ENCODE measurements around the gene INPP4B. TPM values are rescaled to one million over a fixed set of nuclear protein-coding genes. Genes with fewer than 3 reads are reported as not detected.
A peak's percentile ranks its signal among the peaks of the same experiment; 100 is the strongest.

Gene INPP4B
- total RNA-seq, 1 experiment from 2014 or later = 0.07 TPM

DNA sequence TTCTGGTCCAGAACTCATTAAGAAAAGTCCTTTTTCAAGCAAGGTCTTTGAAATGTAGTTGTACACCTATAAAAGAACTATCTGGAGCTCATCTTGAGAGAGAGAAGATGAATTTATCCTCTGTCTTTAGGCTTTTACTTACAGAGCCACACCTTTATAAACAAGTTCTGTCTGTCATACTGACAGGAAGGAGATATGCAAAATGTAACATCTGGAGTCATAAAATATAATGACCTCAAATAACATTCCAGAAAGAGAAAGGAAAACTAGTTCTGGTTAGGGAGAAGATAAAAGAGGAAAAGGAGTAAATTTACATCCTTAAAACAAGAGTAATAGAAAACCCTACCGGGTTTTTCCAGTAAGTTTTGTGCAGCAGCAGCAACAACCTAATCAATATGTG, 1.3 kb downstream of the INPP4B start:
- Histone ChIP-seq H3K18ac (ENCODE audit: insufficient read length, low read depth, low read length) (no peak overlapping the region), H4K8ac (replicated peaks; ENCODE audit: insufficient read length, low read depth, low read length) (no peak overlapping the region), H2BK15ac (ENCODE audit: low read depth, low read length) (no peak overlapping the region), H3K9me3 (ENCODE audit: control insufficient read depth, low read depth, low read length) (no peaks in the 10 kb centered on the region), H3T11ph (ENCODE audit: low read length) (no peak overlapping the region), H3K23me2 (ENCODE audit: insufficient read length, low read depth, low read length, poor library complexity, severe bottlenecking) (peaks cover 16% of the 10 kb centered on the region), H3K4ac (ENCODE audit: low read depth, low read length) (no peak overlapping the region), H2BK12ac (ENCODE audit: insufficient read length, low read depth, low read length) (no peak overlapping the region), H4K5ac (ENCODE audit: insufficient read length, low read depth, low read length) (no peak overlapping the region), H4K20me1 (ENCODE audit: control insufficient read depth, insufficient read depth, insufficient read length) (no peaks in the 10 kb centered on the region), H2BK5ac (ENCODE audit: insufficient read length, low read length) (no peak overlapping the region), H3K56ac (ENCODE audit: insufficient read length, low read depth, low read length) (no peak overlapping the region), H2AFZ (ENCODE audit: low read length) (no peak overlapping the region), H3K14ac (ENCODE audit: insufficient read depth, low read length) (no peak overlapping the region), H3K27ac (ENCODE audit: insufficient read length, low read depth, low read length) (no peak overlapping the region), H2BK120ac (ENCODE audit: low read depth, low read length, poor library complexity, severe bottlenecking) (no peak overlapping the region), H3K4me2 (ENCODE audit: insufficient read depth, insufficient read length, low read length) (no peak overlapping the region), H3K23ac (ENCODE audit: insufficient read length, low read depth, low read length) (no peak overlapping the region), H3K27me3 (ENCODE audit: insufficient read depth, low read length) (peaks cover 25% of the 10 kb centered on the region; the same call in 1 of the 2 replicates), H3K79me1 (ENCODE audit: insufficient read depth, low read depth, low read length, poor library complexity, severe bottlenecking) (no peaks in the 10 kb centered on the region), H3K9ac (ENCODE audit: extremely low read depth, insufficient read length, low read length) (no peak overlapping the region), H4K91ac (ENCODE audit: insufficient read length, low read depth, low read length) (no peak overlapping the region), H2AK5ac (ENCODE audit: insufficient read length, low read length) (no peak overlapping the region), H3K4me1 (ENCODE audit: insufficient read depth, low read length) (no peaks in the 10 kb centered on the region), H3K79me2 (ENCODE audit: insufficient read depth, low read length) (no peaks in the 10 kb centered on the region), H2BK20ac (ENCODE audit: low read depth, low read length, poor library complexity, severe bottlenecking) (no peak overlapping the region)
- H3K36me3 Mint-ChIP-seq (ENCODE audit: insufficient read depth in 1 of 3, low read depth in 3 of 3) = no peaks in the 10 kb centered on the region
- H3K27me3 Mint-ChIP-seq (ENCODE audit: low read depth) = peaks cover 63% of the 10 kb centered on the region
- TF ChIP-seq CTCF (conservative IDR thresholded peaks at IDR 0.05) = no peak
- no peak for DNase-seq
- H3K4me1 Mint-ChIP-seq = peaks cover 4 to 5% of the 10 kb centered on the region in 2 experiments; a peak in 3 of 4 replicates
- no peak overlapping the region for H3K27ac Mint-ChIP-seq
- no CpG with 5 or more reads among the region's 1 CpG for WGBS (ENCODE audit: extremely low coverage, insufficient read length, low lambda C conversion rate)
- H3K4me3 Mint-ChIP-seq = peak overlapping the region in 1 of 2 experiments; percentile 52; a peak in 2 of 5 replicates
- no peaks in the 10 kb centered on the region for H3K9me3 Mint-ChIP-seq

All from H9 (cell line).